ENCODE results near the gene RCOR2. TPM values are rescaled to one million over a fixed set of nuclear protein-coding genes. Genes with fewer than 3 reads are reported as not detected.

RCOR2 gene
- total RNA-seq, 1 donor from 2014 or later = 286 TPM

- H3K9me3 Mint-ChIP-seq (ENCODE audit: unreplicated experiment) = peaks cover 27% of the 10 kb centered on the region
- DNase-seq = no peak
- peaks cover 35% of the 10 kb centered on the region for H3K4me1 Mint-ChIP-seq (ENCODE audit: low read depth, unreplicated experiment)
- no peak for TF ChIP-seq CTCF (IDR thresholded peaks at IDR 0.05; ENCODE audit: partially characterized antibody, unreplicated experiment)
- H3K27ac Mint-ChIP-seq (ENCODE audit: unreplicated experiment) = peak overlapping the region; percentile 22
- no peak overlapping the region for H3K4me3 Mint-ChIP-seq (ENCODE audit: unreplicated experiment)
- H3K36me3 Mint-ChIP-seq (ENCODE audit: unreplicated experiment) = no peaks in the 10 kb centered on the region
- H3K27me3 Mint-ChIP-seq (ENCODE audit: unreplicated experiment) = peaks cover 27% of the 10 kb centered on the region
These were observed 9.0 kb downstream of the RCOR2 start for GRCh38 chr11:63907808-63908530.

- Mint-ChIP-seq H3K4me1 (ENCODE audit: low read depth, unreplicated experiment) (peaks cover 27% of the 10 kb centered on the region), H3K27me3 (ENCODE audit: unreplicated experiment) (peaks cover 22% of the 10 kb centered on the region), H3K36me3 (ENCODE audit: unreplicated experiment) (no peaks in the 10 kb centered on the region), H3K27ac (ENCODE audit: unreplicated experiment) (peak overlapping the region; percentile 73), H3K9me3 (ENCODE audit: unreplicated experiment) (peaks cover 19% of the 10 kb centered on the region), H3K4me3 (ENCODE audit: unreplicated experiment) (no peak overlapping the region)
- no peak for DNase-seq
- TF ChIP-seq CTCF (IDR thresholded peaks at IDR 0.05; ENCODE audit: partially characterized antibody, unreplicated experiment) = no peak
These were observed 9.9 kb downstream of the RCOR2 start for GRCh38 chr11:63907063-63907462.

- peaks cover 26% of the 10 kb centered on the region for H3K4me1 Mint-ChIP-seq (ENCODE audit: low read depth, unreplicated experiment)
- peaks cover 3% of the 10 kb centered on the region for H3K36me3 Mint-ChIP-seq (ENCODE audit: unreplicated experiment)
- no peak overlapping the region for H3K4me3 Mint-ChIP-seq (ENCODE audit: unreplicated experiment)
- H3K27me3 Mint-ChIP-seq (ENCODE audit: unreplicated experiment) = peaks cover 20% of the 10 kb centered on the region
- peaks cover 22% of the 10 kb centered on the region for H3K9me3 Mint-ChIP-seq (ENCODE audit: unreplicated experiment)
- peak; percentile 27 for TF ChIP-seq CTCF (IDR thresholded peaks at IDR 0.05; ENCODE audit: partially characterized antibody, unreplicated experiment)
- peak overlapping the region; percentile 55 for H3K27ac Mint-ChIP-seq (ENCODE audit: unreplicated experiment)
- peak; percentile 58 for DNase-seq
These were observed 10.4 kb downstream of the RCOR2 start for GRCh38 chr11:63906585-63906984.

GRCh38 chr11:63906087-63906486 is 10.9 kb downstream of the RCOR2 start:
- peaks cover 26% of the 10 kb centered on the region for H3K4me1 Mint-ChIP-seq (ENCODE audit: low read depth, unreplicated experiment)
- H3K27ac Mint-ChIP-seq (ENCODE audit: unreplicated experiment) = peak overlapping the region; percentile 59
- no peak overlapping the region for H3K4me3 Mint-ChIP-seq (ENCODE audit: unreplicated experiment)
- H3K27me3 Mint-ChIP-seq (ENCODE audit: unreplicated experiment) = peaks cover 19% of the 10 kb centered on the region
- no peak for TF ChIP-seq CTCF (IDR thresholded peaks at IDR 0.05; ENCODE audit: partially characterized antibody, unreplicated experiment)
- peaks cover 18% of the 10 kb centered on the region for H3K9me3 Mint-ChIP-seq (ENCODE audit: unreplicated experiment)
- DNase-seq = no peak
- H3K36me3 Mint-ChIP-seq (ENCODE audit: unreplicated experiment) = peaks cover 6% of the 10 kb centered on the region

- H3K4me1 Mint-ChIP-seq (ENCODE audit: low read depth, unreplicated experiment) = peaks cover 23% of the 10 kb centered on the region
- H3K27me3 Mint-ChIP-seq (ENCODE audit: unreplicated experiment) = peaks cover 17% of the 10 kb centered on the region
- H3K36me3 Mint-ChIP-seq (ENCODE audit: unreplicated experiment) = peaks cover 6% of the 10 kb centered on the region
- no peak for DNase-seq
- H3K27ac Mint-ChIP-seq (ENCODE audit: unreplicated experiment) = no peak overlapping the region
- TF ChIP-seq CTCF (IDR thresholded peaks at IDR 0.05; ENCODE audit: partially characterized antibody, unreplicated experiment) = no peak
- no peak overlapping the region for H3K4me3 Mint-ChIP-seq (ENCODE audit: unreplicated experiment)
- peaks cover 17% of the 10 kb centered on the region for H3K9me3 Mint-ChIP-seq (ENCODE audit: unreplicated experiment)
These were observed 11.8 kb downstream of the RCOR2 start for GRCh38 chr11:63905179-63905578.

All from glutamatergic neuron (in vitro differentiated cells).